Kidney epithelial cell (primary cell): Measurements from ENCODE around the gene ZNF22. TPM values are rescaled to one million over a fixed set of nuclear protein-coding genes. Genes with fewer than 3 reads are reported as not detected.
"Not testable (repeated sequence)": the region's sequence is repeated elsewhere in the genome, so short reads cannot be mapped to it uniquely, and the experiment has no call there.

ENCODE experiments used
- DNase-seq: peaks from one replicate; pipeline ENCODE4 v3.0.0-alpha.2; 2010; ENCODE audit warnings: low read depth
- H3K27me3 ChIP-seq: 2 replicates; pipeline ENCODE4 v1.6.0; 2011; ENCODE audit warnings: low read length; ENCODE audit not compliant: control insufficient read depth, insufficient read depth
- H3K36me3 ChIP-seq: 2 replicates; pipeline ENCODE4 v1.5.1; 2011; ENCODE audit warnings: low read length; ENCODE audit not compliant: control insufficient read depth, insufficient read depth
- H3K4me3 ChIP-seq: 2 replicates; pipeline ENCODE4 v1.5.1; 2011; ENCODE audit warnings: low read depth, mild to moderate bottlenecking, control low read depth, low read length
- total RNA-seq: library from RNA; depleted of rRNA; stranded (reverse); fragments of >200 nt; gene quantifications from 2 replicates; pipeline ENCODE4 v1.2.3, GENCODE V29; 2015
- TF ChIP-seq, protein P1 (sequence below): IDR thresholded peaks from 2 replicates; pipeline ENCODE4 v1.5.1; 2011; ENCODE audit warnings: mild to moderate bottlenecking, moderate library complexity, low read length, control low read depth, inconsistent platforms; ENCODE audit not compliant: insufficient read depth, poor library complexity, severe bottlenecking

The ZNF22 gene
- total RNA-seq, 1 donor from 2014 or later: 30.0 TPM

DNA sequence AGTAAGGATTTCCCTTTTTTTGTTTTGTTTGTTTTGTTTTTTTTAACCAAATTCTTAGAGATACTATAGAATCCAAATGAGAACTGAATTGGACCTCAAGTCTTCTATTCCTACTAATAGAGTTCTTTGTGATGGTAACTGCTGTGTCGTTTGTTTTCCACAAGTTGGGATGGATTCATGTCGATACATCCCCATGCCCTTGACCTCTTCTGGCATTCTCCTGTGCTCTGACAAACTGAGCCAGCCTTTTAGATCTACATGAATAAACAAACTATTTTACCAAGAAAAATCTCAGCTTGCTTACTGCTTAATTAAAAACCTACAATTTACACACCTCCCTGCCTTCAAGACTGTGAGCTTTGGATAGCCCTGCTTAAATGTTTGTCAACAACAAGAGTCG is 3.9 kb downstream of the ZNF22 start:
- Histone ChIP-seq H3K4me3 (no peak overlapping the region), H3K36me3 (no peaks in the 10 kb centered on the region), H3K27me3 (no peaks in the 10 kb centered on the region)
- TF ChIP-seq, protein P1, sequence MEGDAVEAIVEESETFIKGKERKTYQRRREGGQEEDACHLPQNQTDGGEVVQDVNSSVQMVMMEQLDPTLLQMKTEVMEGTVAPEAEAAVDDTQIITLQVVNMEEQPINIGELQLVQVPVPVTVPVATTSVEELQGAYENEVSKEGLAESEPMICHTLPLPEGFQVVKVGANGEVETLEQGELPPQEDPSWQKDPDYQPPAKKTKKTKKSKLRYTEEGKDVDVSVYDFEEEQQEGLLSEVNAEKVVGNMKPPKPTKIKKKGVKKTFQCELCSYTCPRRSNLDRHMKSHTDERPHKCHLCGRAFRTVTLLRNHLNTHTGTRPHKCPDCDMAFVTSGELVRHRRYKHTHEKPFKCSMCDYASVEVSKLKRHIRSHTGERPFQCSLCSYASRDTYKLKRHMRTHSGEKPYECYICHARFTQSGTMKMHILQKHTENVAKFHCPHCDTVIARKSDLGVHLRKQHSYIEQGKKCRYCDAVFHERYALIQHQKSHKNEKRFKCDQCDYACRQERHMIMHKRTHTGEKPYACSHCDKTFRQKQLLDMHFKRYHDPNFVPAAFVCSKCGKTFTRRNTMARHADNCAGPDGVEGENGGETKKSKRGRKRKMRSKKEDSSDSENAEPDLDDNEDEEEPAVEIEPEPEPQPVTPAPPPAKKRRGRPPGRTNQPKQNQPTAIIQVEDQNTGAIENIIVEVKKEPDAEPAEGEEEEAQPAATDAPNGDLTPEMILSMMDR: no peak
- DNase-seq: no peak

GRCh38 chr10:45005284-45005683 is 4.6 kb downstream of the ZNF22 start:
- TF ChIP-seq, protein P1: no peak
- DNase-seq: no peak
- no peak overlapping the region for H3K4me3 ChIP-seq
- no peaks in the 10 kb centered on the region for H3K36me3 ChIP-seq
- no peaks in the 10 kb centered on the region for H3K27me3 ChIP-seq

DNA sequence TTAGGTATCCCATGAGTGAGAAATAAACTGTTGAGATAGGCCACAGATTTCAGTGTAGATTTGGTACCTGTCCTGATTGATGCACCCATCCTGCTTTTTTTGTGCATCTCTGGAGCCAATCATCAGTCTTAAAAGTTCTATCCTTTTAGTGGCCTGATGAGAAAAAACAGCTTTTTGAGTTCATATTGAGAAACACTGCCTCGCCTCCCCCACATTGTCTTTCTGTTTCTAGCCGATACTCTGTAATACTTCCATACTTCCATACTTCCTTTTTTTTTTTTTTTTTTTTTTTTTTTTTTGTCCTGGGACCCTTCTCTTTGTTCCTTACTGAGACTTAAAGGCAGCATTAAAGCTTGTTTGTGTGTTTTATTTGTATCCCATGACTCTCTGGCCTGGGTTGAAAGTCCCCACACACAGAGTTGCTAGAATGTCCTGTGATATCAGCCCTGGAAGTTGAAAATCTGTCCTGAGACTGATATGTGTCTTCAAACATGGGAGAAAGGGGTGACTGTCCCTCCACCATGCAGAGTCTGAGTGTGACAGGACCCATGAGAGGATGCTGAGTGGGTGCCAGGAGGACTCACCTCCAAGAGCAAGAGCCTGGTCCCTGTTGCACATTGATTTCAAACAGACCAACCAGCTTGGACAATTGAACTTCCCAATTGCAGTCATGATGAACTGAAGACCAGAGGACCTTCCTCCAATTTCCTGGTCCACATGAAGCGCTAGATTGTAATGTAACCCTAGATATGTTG is 5.7 kb downstream of the ZNF22 start:
- Histone ChIP-seq H3K36me3 (no peaks in the 10 kb centered on the region), H3K27me3 (no peaks in the 10 kb centered on the region), H3K4me3 (no peak overlapping the region)
- DNase-seq: no peak
- TF ChIP-seq, protein P1: no peak

DNA sequence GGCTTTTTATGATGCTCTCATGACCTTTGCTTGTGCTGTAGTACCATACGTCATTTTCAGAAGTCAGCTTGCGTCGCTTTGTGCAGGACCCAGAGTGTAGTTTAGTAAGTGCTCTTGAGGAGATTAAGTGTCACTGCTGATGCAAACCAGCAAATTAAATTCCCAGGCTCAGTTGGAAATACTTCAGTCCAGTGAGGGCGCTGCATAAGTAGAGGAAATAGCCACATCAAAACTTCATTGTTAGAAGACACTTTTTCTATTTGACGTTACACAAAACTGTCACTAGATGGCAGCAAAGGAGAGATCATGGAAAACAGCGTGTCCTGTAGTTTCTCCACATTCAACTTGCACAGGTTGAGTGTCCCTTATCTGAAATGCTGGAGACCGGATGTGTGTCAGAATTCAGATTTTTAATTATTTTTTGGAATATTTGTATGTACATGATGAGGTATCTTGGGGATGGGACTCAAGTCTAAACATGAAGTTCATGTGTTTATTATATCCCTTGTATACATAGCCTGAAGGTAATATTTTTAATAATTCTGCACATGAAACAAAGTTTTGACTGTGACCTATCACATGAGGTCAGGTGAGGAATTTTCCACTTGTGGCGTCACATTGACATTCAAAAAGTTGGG is 7.9 kb downstream of the ZNF22 start:
- DNase-seq: peak; percentile 65
- no peak overlapping the region for H3K4me3 ChIP-seq
- H3K27me3 ChIP-seq: no peaks in the 10 kb centered on the region
- TF ChIP-seq, protein P1: peak; percentile 82
- no peaks in the 10 kb centered on the region for H3K36me3 ChIP-seq

- H3K27me3 ChIP-seq, H3K4me3 ChIP-seq, H3K36me3 ChIP-seq, DNase-seq: not testable (repeated sequence)
These were observed 13.8 kb downstream of the ZNF22 start for GRCh38 chr10:45014557-45014956.

DNA sequence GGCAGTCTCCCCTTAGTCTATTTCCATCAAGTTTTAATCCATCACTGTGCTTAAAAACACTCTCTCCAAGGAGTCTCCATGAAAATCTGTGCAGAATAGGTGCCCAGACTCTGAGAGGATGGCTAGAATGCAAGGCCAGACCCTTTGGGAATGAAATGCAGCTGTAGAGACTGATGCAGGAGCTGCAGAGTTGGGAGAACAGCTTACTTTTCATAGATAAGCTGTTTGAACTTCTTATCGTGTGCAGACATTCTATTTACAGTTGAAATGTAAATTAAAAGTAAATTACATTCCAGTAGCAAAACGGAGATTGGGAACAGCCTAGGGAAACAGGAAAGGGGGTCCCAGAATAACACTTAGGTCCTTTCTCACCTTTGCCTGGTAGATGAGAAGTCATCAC is 14.9 kb downstream of the ZNF22 start:
- no peak for DNase-seq
- Histone ChIP-seq H3K27me3 (peaks cover 2% of the 10 kb centered on the region), H3K36me3 (no peaks in the 10 kb centered on the region), H3K4me3 (no peak overlapping the region)
- TF ChIP-seq, protein P1: no peak
